Parathyroid adenoma (tissue), 2 donors: ENCODE results near the gene RPGR.

Experiments
- H2AFZ ChIP-seq: fragments of 300-600 bp; sonication (generic); one replicate; pipeline ENCODE4 v1.7.0; 2017; ENCODE audit warnings: antibody characterized with exemption, mild to moderate bottlenecking
- H3K27ac ChIP-seq: fragments of 300-600 bp; sonication (generic); one replicate; pipeline ENCODE4 v1.7.0; 2017
- H3K27me3 ChIP-seq: fragments of 300-600 bp; sonication (generic); one replicate; pipeline ENCODE4 v1.7.0; 2017; ENCODE audit warnings: low read length; ENCODE audit not compliant: control insufficient read depth, insufficient read depth
- H3K36me3 ChIP-seq: fragments of 300-600 bp; sonication (generic); one replicate; pipeline ENCODE4 v1.7.0; 2017; ENCODE audit warnings: low read length; ENCODE audit not compliant: control insufficient read depth, insufficient read depth
- H3K4me1 ChIP-seq: fragments of 300-600 bp; sonication (generic); one replicate; pipeline ENCODE4 v1.7.0; 2017; ENCODE audit warnings: control low read depth
- H3K4me2 ChIP-seq: fragments of 300-600 bp; sonication (generic); one replicate; pipeline ENCODE4 v1.7.0; 2017; ENCODE audit warnings: low read length
- H3K4me3 ChIP-seq: fragments of 300-600 bp; sonication (generic); one replicate; pipeline ENCODE4 v1.7.0; 2017; ENCODE audit warnings: low read depth, low read length
- H3K79me2 ChIP-seq: fragments of 300-600 bp; sonication (generic); one replicate; pipeline ENCODE4 v1.7.0; 2017; ENCODE audit warnings: control low read depth
- H3K9ac ChIP-seq: fragments of 300-600 bp; sonication (generic); one replicate; pipeline ENCODE4 v1.7.0; 2017; ENCODE audit warnings: mild to moderate bottlenecking
- H3K9me3 ChIP-seq: fragments of 300-600 bp; sonication (generic); one replicate; pipeline ENCODE4 v1.7.0; 2017; ENCODE audit warnings: low read length; ENCODE audit not compliant: control insufficient read depth
- CTCF ChIP-seq: fragments of 300-600 bp; sonication (generic); IDR thresholded peaks from one replicate; pipeline ENCODE4 v1.7.0; 2017; ENCODE audit warnings: antibody characterized with exemption, mild to moderate bottlenecking
- donor health status: primary hyperparathyroidism.

RPGR gene

GRCh38 chrX:38332505-38332904, 5.2 kb upstream of the RPGR start:
- H3K9ac ChIP-seq = no peak overlapping the region
- no peak overlapping the region for H3K4me3 ChIP-seq
- no peaks in the 10 kb centered on the region for H3K9me3 ChIP-seq
- no peaks in the 10 kb centered on the region for H3K79me2 ChIP-seq
- no peaks in the 10 kb centered on the region for H3K36me3 ChIP-seq
- H2AFZ ChIP-seq = no peak overlapping the region
- no peaks in the 10 kb centered on the region for H3K27me3 ChIP-seq
- H3K4me1 ChIP-seq = no peaks in the 10 kb centered on the region
- H3K4me2 ChIP-seq = no peak overlapping the region
- no peak for TF ChIP-seq CTCF
- H3K27ac ChIP-seq = no peak overlapping the region

- no peaks in the 10 kb centered on the region for H3K36me3 ChIP-seq
- H3K9ac ChIP-seq = no peak overlapping the region
- peak overlapping the region; percentile 83 for H3K4me3 ChIP-seq
- H3K79me2 ChIP-seq = no peaks in the 10 kb centered on the region
- no peak for TF ChIP-seq CTCF
- H3K27me3 ChIP-seq = no peaks in the 10 kb centered on the region
- H3K4me1 ChIP-seq = peaks cover 2% of the 10 kb centered on the region
- H3K4me2 ChIP-seq = peak overlapping the region; percentile 30
- peak overlapping the region; percentile 94 for H3K27ac ChIP-seq
- H2AFZ ChIP-seq = peak overlapping the region; percentile 86
- H3K9me3 ChIP-seq = no peaks in the 10 kb centered on the region
Measured at GRCh38 chrX:38327775-38328081, 419 bp upstream of the RPGR start.

- Histone ChIP-seq H3K4me3 (peak overlapping the region; percentile 83), H3K79me2 (no peaks in the 10 kb centered on the region), H3K4me1 (peaks cover 2% of the 10 kb centered on the region), H3K9me3 (no peaks in the 10 kb centered on the region), H3K4me2 (peak overlapping the region; percentile 55), H3K27ac (no peak overlapping the region), H3K36me3 (no peaks in the 10 kb centered on the region), H2AFZ (peak overlapping the region; percentile 86), H3K9ac (no peak overlapping the region), H3K27me3 (no peaks in the 10 kb centered on the region)
- no peak for TF ChIP-seq CTCF
Measured at GRCh38 chrX:38326086-38326485, 1.2 kb downstream of the RPGR start.

- H3K27ac ChIP-seq = no peak overlapping the region
- no peaks in the 10 kb centered on the region for H3K79me2 ChIP-seq
- H3K9ac ChIP-seq = no peak overlapping the region
- H3K4me3 ChIP-seq = no peak overlapping the region
- no peak overlapping the region for H3K4me2 ChIP-seq
- no peaks in the 10 kb centered on the region for H3K27me3 ChIP-seq
- TF ChIP-seq CTCF = no peak
- no peaks in the 10 kb centered on the region for H3K4me1 ChIP-seq
- H3K36me3 ChIP-seq = no peaks in the 10 kb centered on the region
- H2AFZ ChIP-seq = no peak overlapping the region
- H3K9me3 ChIP-seq = no peaks in the 10 kb centered on the region
Measured at GRCh38 chrX:38320819-38321218, 6.5 kb downstream of the RPGR start.

- Histone ChIP-seq H3K9me3 (no peaks in the 10 kb centered on the region), H3K79me2 (no peaks in the 10 kb centered on the region), H3K4me2 (no peak overlapping the region), H3K4me1 (no peaks in the 10 kb centered on the region), H3K9ac (no peak overlapping the region), H3K27ac (no peak overlapping the region), H3K4me3 (no peak overlapping the region), H3K27me3 (no peaks in the 10 kb centered on the region), H3K36me3 (no peaks in the 10 kb centered on the region), H2AFZ (no peak overlapping the region)
- TF ChIP-seq CTCF = no peak
Measured at GRCh38 chrX:38318606-38319005, 8.7 kb downstream of the RPGR start.
